Ramos (cell line): ENCODE measurements around the gene PIEZO2.

Experiments
- in situ Hi-C: fragments of 300-500 bp; cut with MboI; formaldehyde crosslinking; loops from one replicate; pipeline ENCODE4 v1.14.3; 2022; ENCODE audit warnings: low sequenced_read_pairs; ENCODE audit not compliant: unreplicated experiment

Gene PIEZO2

GRCh38 chr18:11077548-11078187 lies 71.7 kb downstream of the PIEZO2 start:
- in situ Hi-C loops = no loop called here

- in situ Hi-C loops = no loop called here
Observed at GRCh38 chr18:11074889-11075288, 74.5 kb downstream of the PIEZO2 start.

- in situ Hi-C loops = no loop called here
Observed at GRCh38 chr18:11073971-11074370, 75.4 kb downstream of the PIEZO2 start.

GRCh38 chr18:11072632-11073031 lies 76.7 kb downstream of the PIEZO2 start:
- in situ Hi-C loops = no loop called here

DNA sequence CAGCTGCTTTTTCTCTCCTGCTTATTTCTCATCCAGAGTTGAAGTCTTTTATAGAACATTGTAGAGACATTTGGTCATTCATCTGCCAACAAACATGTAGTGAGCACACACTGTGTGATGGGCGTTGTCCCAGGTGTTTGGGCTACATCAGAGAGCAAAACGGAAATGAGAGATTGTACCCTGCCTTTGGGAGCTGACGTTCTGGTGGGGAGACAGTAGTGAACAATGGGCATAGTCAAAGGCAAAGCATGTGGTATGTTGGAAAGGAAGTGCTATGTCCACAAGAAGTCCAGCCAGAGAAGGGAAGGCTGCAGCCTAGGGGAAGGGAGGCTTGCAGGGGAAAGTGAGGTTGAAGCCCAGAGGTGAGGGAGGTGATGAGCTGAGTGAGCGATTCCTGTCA lies 78.1 kb downstream of the PIEZO2 start:
- in situ Hi-C loops = no loop called here

DNA sequence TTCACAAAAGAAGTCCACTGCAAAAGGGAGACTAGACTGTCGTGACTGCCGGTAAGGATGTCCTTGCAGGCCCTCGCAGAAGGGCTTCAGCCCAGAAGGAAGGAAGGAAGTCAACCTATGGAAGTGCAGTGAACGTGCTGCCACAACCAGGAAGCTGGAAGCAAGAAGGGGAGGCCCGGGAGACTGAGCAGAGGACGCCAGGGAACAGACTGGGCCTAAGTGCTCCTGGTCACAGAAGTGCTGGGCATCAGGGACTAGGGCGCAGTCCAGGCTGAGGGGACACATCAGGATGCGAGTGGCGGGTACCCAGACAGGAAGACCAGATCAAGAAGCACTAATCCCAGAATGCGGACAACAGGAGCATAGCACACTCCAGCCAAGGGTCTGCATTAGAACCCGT lies 78.8 kb downstream of the PIEZO2 start:
- in situ Hi-C loops = no loop called here

DNA sequence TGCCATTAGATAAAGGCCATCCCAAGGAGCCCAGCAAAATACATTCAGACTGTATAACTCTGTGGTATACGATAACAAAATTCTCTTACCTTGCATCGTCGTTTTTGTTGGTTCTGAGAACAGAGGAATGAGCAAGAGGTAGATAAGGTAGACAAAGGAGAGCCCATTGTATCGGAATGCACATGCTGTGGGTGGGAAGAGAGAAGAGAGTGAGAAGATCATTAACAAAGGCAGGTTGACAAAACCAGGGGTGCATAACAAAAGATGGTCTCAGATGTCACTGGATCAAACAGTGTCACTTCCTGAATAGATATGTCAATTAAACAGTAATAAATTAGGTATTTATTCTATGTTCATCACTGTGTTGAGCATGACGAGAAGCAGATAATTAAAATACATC lies 83.3 kb downstream of the PIEZO2 start:
- in situ Hi-C loops = no loop called here

DNA sequence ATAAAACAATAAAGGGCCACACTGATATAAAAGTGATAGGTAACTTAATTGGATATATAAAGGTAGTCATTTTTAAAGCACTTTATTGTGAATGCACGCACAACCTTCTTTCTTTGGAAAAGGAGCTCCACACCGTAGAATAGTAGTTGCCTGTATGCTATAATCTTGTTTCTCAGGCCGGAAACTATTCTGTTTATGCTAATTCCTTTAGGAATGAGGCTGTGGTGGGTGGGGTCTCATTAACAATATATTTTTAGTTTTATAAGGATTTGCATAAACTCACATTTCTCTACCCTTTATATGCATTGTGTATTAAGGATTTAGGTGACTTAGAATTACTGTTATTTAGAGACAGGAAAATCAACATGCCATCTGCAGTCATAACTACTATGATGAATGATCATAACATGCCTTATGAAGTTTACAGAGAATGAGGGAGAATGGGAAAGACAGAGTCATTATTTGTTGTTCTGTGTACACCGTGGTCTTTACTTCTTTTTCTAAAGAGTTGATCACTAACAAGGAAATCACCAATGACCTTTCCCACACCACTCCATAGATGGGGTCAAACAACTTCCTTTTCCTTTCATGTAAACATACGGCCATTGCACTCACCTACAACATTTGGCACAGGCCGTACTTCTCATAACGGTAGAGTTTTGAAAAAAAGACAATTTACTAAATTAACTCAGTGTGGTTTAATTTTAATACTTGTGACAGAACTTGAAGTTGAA lies 84.5 kb downstream of the PIEZO2 start:
- in situ Hi-C loops = no loop called here

DNA sequence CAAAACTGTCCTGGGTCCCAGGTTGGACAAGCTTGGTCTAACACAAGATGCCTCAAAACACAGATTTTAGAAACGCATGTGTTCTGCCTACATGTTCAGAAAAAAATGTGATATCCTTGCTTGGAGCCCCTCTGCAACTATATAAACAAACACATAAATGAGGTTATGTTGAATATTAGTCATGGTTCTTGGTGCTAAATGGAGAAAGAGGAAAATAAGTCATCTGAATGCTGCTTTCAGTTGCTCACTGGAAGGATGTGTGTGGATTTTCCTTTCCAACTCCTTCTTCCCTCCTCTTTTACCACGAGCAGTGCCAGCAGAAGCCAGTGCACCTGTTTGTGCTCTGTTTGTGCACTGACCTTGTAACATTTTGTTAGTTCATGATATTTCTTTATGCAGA lies 85.3 kb downstream of the PIEZO2 start:
- in situ Hi-C loops = no loop called here

GRCh38 chr18:11055721-11056120 lies 93.6 kb downstream of the PIEZO2 start:
- in situ Hi-C loops = no loop called here

- in situ Hi-C loops = no loop called here
Observed at GRCh38 chr18:11054497-11054896, 94.9 kb downstream of the PIEZO2 start.

DNA sequence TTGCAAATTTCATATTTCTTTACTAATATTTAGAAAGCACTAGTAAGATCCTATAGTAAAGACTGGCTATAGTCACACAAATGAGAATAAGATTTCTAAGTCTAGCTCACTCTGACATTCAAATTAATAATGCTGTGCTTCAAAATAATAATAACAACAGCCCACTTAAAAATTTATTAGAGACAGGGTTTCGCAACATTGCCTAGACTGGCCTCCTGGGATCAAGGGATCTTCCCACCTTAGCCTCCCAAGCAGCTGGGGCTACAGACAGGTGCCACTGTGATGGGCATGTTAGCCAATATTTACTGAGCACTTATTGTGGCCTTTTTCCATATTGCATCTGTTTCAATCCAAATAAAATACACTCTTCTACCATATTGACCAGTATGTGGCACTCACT lies 96.1 kb downstream of the PIEZO2 start:
- in situ Hi-C loops = no loop called here

DNA sequence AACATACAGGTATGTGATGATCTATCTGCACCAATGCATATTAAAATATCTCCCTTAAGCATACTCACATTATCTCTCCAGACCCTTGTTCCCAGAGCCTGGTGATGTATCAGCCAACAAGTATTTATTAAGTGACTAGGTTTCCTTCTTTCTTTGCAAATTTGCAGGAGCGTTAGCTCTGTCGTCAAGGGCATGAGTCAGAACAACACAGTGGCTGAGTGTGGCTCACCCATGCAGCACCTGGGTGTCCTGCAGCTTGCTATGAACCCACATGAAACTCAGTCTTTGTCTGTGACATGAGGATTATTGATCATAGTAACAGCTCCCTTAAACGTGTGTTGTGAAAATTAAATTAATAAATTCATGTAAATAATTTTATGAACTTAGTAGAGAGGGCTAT lies 96.6 kb downstream of the PIEZO2 start:
- in situ Hi-C loops = no loop called here

GRCh38 chr18:11051462-11051861 lies 97.9 kb downstream of the PIEZO2 start:
- in situ Hi-C loops = no loop called here

GRCh38 chr18:11050966-11051365 lies 98.4 kb downstream of the PIEZO2 start:
- in situ Hi-C loops = no loop called here

DNA sequence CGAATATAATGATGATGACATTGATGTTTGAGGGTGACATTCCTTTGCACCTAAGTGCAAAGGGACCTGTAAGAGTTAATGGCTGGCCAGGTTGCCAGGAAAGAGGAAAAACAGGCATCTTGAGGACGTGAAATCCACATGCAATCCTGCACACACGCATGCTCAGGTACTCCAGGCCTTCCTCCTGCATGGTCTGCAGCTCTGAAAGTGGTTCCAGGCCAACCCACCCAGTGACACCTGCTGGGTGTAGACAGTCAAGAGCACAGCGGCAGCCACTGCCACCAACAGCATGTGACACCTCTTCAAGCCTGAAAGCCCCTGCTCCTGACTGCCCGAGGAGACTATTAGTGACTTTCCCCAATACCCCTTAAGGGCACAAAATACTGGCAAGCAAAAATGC lies 101.6 kb downstream of the PIEZO2 start:
- in situ Hi-C loops = no loop called here

- in situ Hi-C loops = no loop called here
Observed at GRCh38 chr18:11047156-11047555, 102.2 kb downstream of the PIEZO2 start.

GRCh38 chr18:11046140-11046539 lies 103.2 kb downstream of the PIEZO2 start:
- in situ Hi-C loops = no loop called here

DNA sequence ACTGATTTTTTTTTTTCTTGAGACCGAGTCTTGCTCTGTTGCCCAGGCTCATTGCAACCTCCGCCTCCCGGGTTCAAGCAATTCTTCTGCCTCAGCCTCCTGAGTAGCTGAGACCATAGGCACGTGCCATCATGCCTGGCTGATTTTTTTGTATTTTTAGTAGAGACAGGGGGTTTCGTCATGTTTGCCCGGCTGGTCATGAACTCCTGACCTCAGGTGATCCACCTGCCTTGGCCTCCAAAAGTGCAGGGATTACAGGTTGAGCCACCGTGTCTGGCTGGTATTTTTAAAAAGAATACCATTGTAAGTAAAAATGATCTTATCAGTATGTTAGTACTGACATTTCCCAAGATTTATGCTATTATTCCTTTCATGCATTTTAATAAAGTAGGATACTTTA lies 105.7 kb downstream of the PIEZO2 start:
- in situ Hi-C loops = loop anchor here (5.0 kb wide), 1 partner anchor 186 kb away; no protein-coding TSS in a partner anchor

GRCh38 chr18:11042247-11042646 lies 107.1 kb downstream of the PIEZO2 start:
- in situ Hi-C loops = loop anchor here (5.0 kb wide), 1 partner anchor 185 kb away; no protein-coding TSS in a partner anchor

DNA sequence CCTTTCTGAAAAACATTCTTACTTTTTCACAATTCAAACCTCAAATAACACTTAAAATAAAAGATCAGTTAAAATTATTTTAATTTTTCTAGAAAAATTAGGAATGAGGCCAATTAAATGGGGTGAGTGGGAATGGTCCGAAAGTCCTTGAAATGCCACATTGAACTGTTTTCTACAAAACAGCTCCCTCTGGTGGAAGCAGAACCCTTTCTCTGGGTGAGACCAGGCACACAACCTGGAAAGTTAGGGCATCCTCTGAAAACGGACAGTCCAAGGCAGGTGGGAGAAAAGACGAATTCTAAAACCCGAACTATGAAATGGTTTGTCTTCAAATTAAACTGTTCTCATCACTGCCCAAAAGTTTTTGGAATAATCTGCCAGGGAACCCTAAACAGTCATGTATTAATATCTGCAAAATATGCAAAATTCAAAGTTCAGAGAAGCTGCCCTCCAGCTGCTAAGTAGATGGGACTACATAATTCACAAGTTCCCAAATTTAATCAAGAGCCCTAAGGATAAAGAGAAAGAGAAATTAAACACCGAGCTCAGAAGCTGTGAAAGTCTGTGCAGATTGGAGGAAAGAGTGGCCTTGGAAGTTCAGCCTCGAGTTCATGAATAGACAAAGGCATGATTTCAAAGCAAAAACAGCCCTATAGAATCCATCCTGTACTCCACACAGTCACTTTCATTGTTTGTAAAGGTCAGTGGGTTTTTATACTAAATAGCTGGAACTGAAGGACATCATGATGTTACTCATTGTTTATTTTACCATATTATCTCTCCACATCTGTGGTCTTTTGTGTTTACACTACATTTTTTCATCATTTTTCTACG lies 108.3 kb downstream of the PIEZO2 start:
- in situ Hi-C loops = loop anchor here (5.0 kb wide), 1 partner anchor 184 kb away; no protein-coding TSS in a partner anchor
